Smooth muscle cell (in vitro differentiated cells): Measurements from ENCODE around the gene DNAH17. TPM values are rescaled to one million over a fixed set of nuclear protein-coding genes. Genes with fewer than 3 reads are reported as not detected.

ENCODE experiments used
- DNase-seq: peaks from one replicate; lab custom pipeline; 2025; ENCODE audit not compliant: unreplicated experiment; lab: John Stamatoyannopoulos, UW
- H2AFZ ChIP-seq: fragments of 200-600 bp; sonication (generic); 2 replicates; pipeline ENCODE4 v1.6.0; 2016; ENCODE audit warnings: antibody characterized with exemption, low read depth, mild to moderate bottlenecking
- H3F3A ChIP-seq: fragments of 200-600 bp; sonication (generic); 2 replicates; pipeline ENCODE4 v1.6.0; 2017; ENCODE audit warnings: antibody characterized with exemption, low read depth
- H3K27ac ChIP-seq: fragments of 200-600 bp; sonication (generic); 2 replicates; pipeline ENCODE4 v1.5.1; 2016; ENCODE audit warnings: low read depth, mild to moderate bottlenecking
- H3K27me3 ChIP-seq: fragments of 200-600 bp; sonication (generic); 2 replicates; pipeline ENCODE4 v1.6.1; 2016; ENCODE audit warnings: low read depth, mild to moderate bottlenecking
- H3K36me3 ChIP-seq: fragments of 200-600 bp; sonication (generic); 2 replicates; pipeline ENCODE4 v1.5.1; 2016; ENCODE audit warnings: low read depth
- H3K4me1 ChIP-seq: fragments of 200-600 bp; sonication (generic); 2 replicates; pipeline ENCODE4 v1.5.1; 2016; ENCODE audit warnings: low read depth
- H3K4me2 ChIP-seq: fragments of 200-600 bp; sonication (generic); 2 replicates; pipeline ENCODE4 v1.6.0; 2016; ENCODE audit warnings: mild to moderate bottlenecking
- H3K4me3 ChIP-seq: fragments of 200-600 bp; sonication (generic); 2 replicates; pipeline ENCODE4 v1.5.1; 2016; ENCODE audit warnings: mild to moderate bottlenecking
- H3K79me2 ChIP-seq: fragments of 200-600 bp; sonication (generic); 2 replicates; pipeline ENCODE4 v1.6.0; 2016; ENCODE audit warnings: low read depth, mild to moderate bottlenecking
- H3K9ac ChIP-seq: fragments of 200-600 bp; sonication (generic); 2 replicates; pipeline ENCODE4 v1.6.0; 2016; ENCODE audit warnings: low read depth
- H3K9me3 ChIP-seq: fragments of 200-600 bp; sonication (generic); replicated peaks from 2 replicates; pipeline ENCODE4 v1.5.1; 2016; ENCODE audit warnings: low read depth
- H4K20me1 ChIP-seq: fragments of 200-600 bp; sonication (generic); 2 replicates; pipeline ENCODE4 v1.6.0; 2016; ENCODE audit warnings: low read depth
- CTCF ChIP-seq: fragments of 200-600 bp; sonication (generic); IDR thresholded peaks from 2 replicates; pipeline ENCODE4 v1.5.1; 2017; ENCODE audit warnings: borderline replicate concordance, mild to moderate bottlenecking, antibody characterized with exemption; ENCODE audit not compliant: insufficient read depth, poor library complexity, severe bottlenecking
- WGBS: methylation state at CpG from one replicate; pipeline ENCODE4 v1.1.7; 2016; ENCODE audit warnings: low lambda C conversion rate; 5-methylcytosine and 5-hydroxymethylcytosine counted together
- polyA plus RNA-seq: library from polyadenylated mRNA; unstranded; fragments of >200 nt; fragmentation: Nextera tagmentation; extraction: Ambion mirVana; gene quantifications from 2 replicates; pipeline ENCODE4 v1.2.1, GENCODE V29; 2016
- total RNA-seq: library from RNA; depleted of rRNA; stranded (reverse); fragments of >200 nt; gene quantifications from 2 replicates; pipeline ENCODE4 v1.2.3, GENCODE V29; 2014

DNAH17 gene
- total and polyA plus RNA-seq, 2 experiments from 2014 or later: 0.18 to 0.98 TPM

- no peak for TF ChIP-seq CTCF
- Histone ChIP-seq H3K36me3 (no peaks in the 10 kb centered on the region), H4K20me1 (no peaks in the 10 kb centered on the region), H3K79me2 (no peaks in the 10 kb centered on the region), H3K27ac (peak overlapping the region; percentile 30), H3F3A (peaks cover 15% of the 10 kb centered on the region), H3K9ac (no peak overlapping the region), H3K27me3 (no peaks in the 10 kb centered on the region), H2AFZ (peak overlapping the region; percentile 5), H3K4me1 (no peaks in the 10 kb centered on the region), H3K4me2 (no peak overlapping the region), H3K9me3 (no peaks in the 10 kb centered on the region), H3K4me3 (no peak overlapping the region)
- DNase-seq: no peak
- WGBS: 51% methylated on average over 5 of the region's 5 CpGs
These were observed 22.2 kb upstream of the DNAH17 start for GRCh38 chr17:78599419-78599818.

- H3K27ac ChIP-seq: peak overlapping the region; percentile 89
These were observed 20.8 kb upstream of the DNAH17 start for GRCh38 chr17:78598013-78598471.

GRCh38 chr17:78596871-78597764 is 19.9 kb upstream of the DNAH17 start:
- H4K20me1 ChIP-seq: no peaks in the 10 kb centered on the region
- H3K9ac ChIP-seq: peak overlapping the region; percentile 65
- peaks cover 4% of the 10 kb centered on the region for H3K4me1 ChIP-seq
- WGBS: 83% methylated on average over 12 of the region's 12 CpGs
- no peaks in the 10 kb centered on the region for H3K9me3 ChIP-seq
- H3K27ac ChIP-seq: peak overlapping the region; percentile 89
- TF ChIP-seq CTCF: no peak
- peaks cover 18% of the 10 kb centered on the region for H3F3A ChIP-seq
- no peaks in the 10 kb centered on the region for H3K79me2 ChIP-seq
- DNase-seq: no peak
- H3K27me3 ChIP-seq: no peaks in the 10 kb centered on the region
- peak overlapping the region; percentile 31 for H3K4me2 ChIP-seq
- no peaks in the 10 kb centered on the region for H3K36me3 ChIP-seq
- no peak overlapping the region for H3K4me3 ChIP-seq
- no peak overlapping the region for H2AFZ ChIP-seq

More at GRCh38 chr17:78598013-78598471, 20.8 kb upstream of the DNAH17 start:
- Histone ChIP-seq H3K9ac (peak overlapping the region; percentile 65), H3K4me1 (peaks cover 3% of the 10 kb centered on the region), H2AFZ (peak overlapping the region; percentile 13), H3K36me3 (no peaks in the 10 kb centered on the region), H3K9me3 (no peaks in the 10 kb centered on the region), H3K4me2 (peak overlapping the region; percentile 46), H3K4me3 (no peak overlapping the region), H3K79me2 (no peaks in the 10 kb centered on the region), H3K27me3 (no peaks in the 10 kb centered on the region), H3F3A (peaks cover 16% of the 10 kb centered on the region), H4K20me1 (no peaks in the 10 kb centered on the region)
- DNase-seq: no peak
- TF ChIP-seq CTCF: no peak
- 18% methylated on average over 9 of the region's 9 CpGs for WGBS
